Pancreas (tissue), 10 donors: ENCODE data around the gene PAK6. TPM values are rescaled to one million over a fixed set of nuclear protein-coding genes. Genes with fewer than 3 reads are reported as not detected.

Experiments
- ATAC-seq, 4 donors: fragments of 200-7000 bp; cut with Tn5 transposase; one replicate each; pipeline versions ENCODE4 v1.8.0 to v1.9.1; 2020; ENCODE audit warnings: mild to moderate bottlenecking in 4 of 4, moderate library complexity in 4 of 4
- DNase-seq, 6 donors: peaks; one replicate each; pipeline ENCODE4 v3.0.0-alpha.2; 2020
- FAIRE-seq: peaks from 2 replicates; lab custom pipeline; 2012; peaks lifted over from hg19 to GRCh38; lab: Jason Lieb, UNC
- H3K27ac ChIP-seq, 4 donors: fragments of 200-600 bp; sonication (generic); 1 replicate in 3 of 4; 2 replicates in 1 of 4; pipeline versions ENCODE4 v1.5.0 to v1.8.0; 2020
- H3K27me3 ChIP-seq, 4 donors: fragments of 200-600 bp; one replicate each; pipeline ENCODE4 v1.8.0; 2021
- H3K36me3 ChIP-seq, 3 donors: fragments of 200-600 bp; sonication (generic) in 1 of 3; one replicate each; pipeline versions ENCODE4 v1.5.0 to v1.8.0; 2020 to 2021
- H3K4me1 ChIP-seq, 3 donors: fragments of 200-600 bp; one replicate each; pipeline ENCODE4 v1.8.0; 2021
- H3K4me3 ChIP-seq, 4 donors: fragments of 200-600 bp; sonication (generic) in 2 of 4; one replicate each; pipeline versions ENCODE4 v1.5.0 to v1.8.0; 2020 to 2021
- H3K9me3 ChIP-seq, 4 donors: fragments of 200-600 bp; one replicate each; pipeline ENCODE4 v1.8.0; 2021
- WGBS, 2 donors: extraction: QIAGEN DNeasy Blood & Tissue Kit; methylation state at CpG; one replicate each; pipeline ENCODE4 v1.1.7; 2013; 5-methylcytosine and 5-hydroxymethylcytosine counted together
- intact Hi-C, 3 donors: fragments of 100-400 bp; cut with DNase I; formaldehyde crosslinking; loops; one replicate each; pipeline versions ENCODE4 v1.11.1 to v1.14.2; 2022
- polyA plus RNA-seq, 2 donors: library from polyadenylated mRNA; stranded (reverse); fragments of 200-250 nt; gene quantifications; one replicate each; pipeline ENCODE4 v1.2.3, GENCODE V29; 2013
- total RNA-seq, 6 donors: library from RNA; stranded (reverse); fragmentation: NEBNext Ultra II Directional in 4 of 6; extraction: Animal tissue kit (Norgen Biotek cat#: 25700) in 4 of 6; gene quantifications; one replicate each; pipeline versions ENCODE4 v1.2.1 to v1.2.4, GENCODE V29; 2021 to 2023
- TF ChIP-seq, protein P1 (sequence below), 4 donors: fragments of 200-600 bp; sonication (generic) in 3 of 4; IDR thresholded peaks; one replicate each; pipeline versions ENCODE4 v1.5.0 to v1.8.0; 2021; ENCODE audit warnings: antibody characterized with exemption in 4 of 4
- donor health status: healthy with polysubstance abuse.
- donor health status: DM: no; HTN: no; CAD: no; lungs with moderate emphysema.
- donor health status: DM: no; HTN: no; CAD: no.
- donor health status: control.
- donor health status: control.
- donor health status: Bipolar disorder and iron deficiency.
- donor health status: DM: yes; HTN: yes; CAD: no.
- donor health status: DM: no; HTN: no; CAD: no.
- donor health status: DM: no; HTN: no; CAD: no.
- donor health status: DM: yes; HTN: yes; CAD: no.

The PAK6 gene
- total and polyA plus RNA-seq, 8 donors = 3.2 to 6.4 (median 4.6) TPM

DNA sequence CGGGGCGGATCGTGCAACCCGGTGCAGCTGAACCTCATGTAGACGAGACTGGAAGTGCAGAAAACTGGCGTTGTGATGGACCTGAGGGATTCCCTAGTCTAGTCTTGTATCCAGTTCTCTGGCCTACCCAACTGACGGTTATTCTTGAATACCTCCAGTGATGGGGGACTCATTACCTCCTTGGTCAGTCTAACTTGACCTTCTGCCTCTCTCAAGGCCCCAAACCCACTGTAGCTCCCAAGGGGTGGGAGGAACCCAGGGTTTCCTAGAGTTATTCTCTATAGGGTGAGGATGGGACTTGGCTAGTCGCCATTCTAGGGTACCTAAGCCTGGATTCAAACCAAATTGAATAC, 11.4 kb downstream of the PAK6 start:
- TF ChIP-seq, protein P1, sequence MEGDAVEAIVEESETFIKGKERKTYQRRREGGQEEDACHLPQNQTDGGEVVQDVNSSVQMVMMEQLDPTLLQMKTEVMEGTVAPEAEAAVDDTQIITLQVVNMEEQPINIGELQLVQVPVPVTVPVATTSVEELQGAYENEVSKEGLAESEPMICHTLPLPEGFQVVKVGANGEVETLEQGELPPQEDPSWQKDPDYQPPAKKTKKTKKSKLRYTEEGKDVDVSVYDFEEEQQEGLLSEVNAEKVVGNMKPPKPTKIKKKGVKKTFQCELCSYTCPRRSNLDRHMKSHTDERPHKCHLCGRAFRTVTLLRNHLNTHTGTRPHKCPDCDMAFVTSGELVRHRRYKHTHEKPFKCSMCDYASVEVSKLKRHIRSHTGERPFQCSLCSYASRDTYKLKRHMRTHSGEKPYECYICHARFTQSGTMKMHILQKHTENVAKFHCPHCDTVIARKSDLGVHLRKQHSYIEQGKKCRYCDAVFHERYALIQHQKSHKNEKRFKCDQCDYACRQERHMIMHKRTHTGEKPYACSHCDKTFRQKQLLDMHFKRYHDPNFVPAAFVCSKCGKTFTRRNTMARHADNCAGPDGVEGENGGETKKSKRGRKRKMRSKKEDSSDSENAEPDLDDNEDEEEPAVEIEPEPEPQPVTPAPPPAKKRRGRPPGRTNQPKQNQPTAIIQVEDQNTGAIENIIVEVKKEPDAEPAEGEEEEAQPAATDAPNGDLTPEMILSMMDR (IDR thresholded peaks at IDR 0.05) = no peak
- no peak for DNase-seq
- H3K27ac ChIP-seq = no peak overlapping the region

DNA sequence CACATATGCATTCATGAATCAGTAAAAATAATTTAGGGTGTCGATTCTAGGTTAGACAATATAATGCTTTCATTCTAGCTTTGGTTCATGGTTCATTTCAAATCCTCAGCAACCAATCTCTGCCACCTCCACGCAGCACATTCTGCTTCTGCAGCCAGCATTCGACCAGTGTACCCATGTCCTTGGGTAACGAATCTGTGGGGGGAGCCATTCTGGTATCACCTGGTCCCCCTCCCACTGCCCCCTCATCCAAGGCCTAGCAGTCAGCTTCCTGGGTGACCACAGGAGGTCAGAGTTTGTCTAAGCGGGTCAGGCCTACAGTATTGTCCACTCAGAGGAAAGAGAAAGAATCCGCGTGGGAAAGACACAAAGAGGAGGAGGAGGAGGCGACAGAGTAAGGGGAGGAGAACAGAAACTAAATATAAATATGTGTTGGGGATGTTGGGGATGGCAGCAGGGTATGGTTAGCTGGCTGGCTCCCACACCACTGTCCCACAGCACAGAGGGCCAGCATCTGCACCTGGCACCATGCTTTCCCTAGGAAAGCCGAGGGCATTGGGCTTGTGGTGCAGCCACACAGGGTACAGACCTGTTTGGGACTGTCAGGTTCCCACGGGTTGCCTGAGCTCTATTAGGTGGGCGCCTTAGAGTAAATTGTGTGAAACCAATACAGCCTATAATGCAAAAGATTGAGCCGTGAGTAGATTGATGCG, 12.1 kb downstream of the PAK6 start:
- Histone ChIP-seq H3K27ac (no peak overlapping the region), H3K4me3 (no peak overlapping the region), H3K27me3 (no peaks in the 10 kb centered on the region), H3K36me3 (no peaks in the 10 kb centered on the region), H3K9me3 (no peaks in the 10 kb centered on the region), H3K4me1 (peaks cover 0 to 10% (median 0%) of the 10 kb centered on the region in 3 donors)
- TF ChIP-seq, protein P1 (IDR thresholded peaks at IDR 0.05) = no peak
- 83 to 89% methylated on average over 13 of the region's 13 CpGs for WGBS, 2 donors
- intact Hi-C loops = no loop called here
- DNase-seq (peak in 1 of 6 donors; percentile 18), FAIRE-seq (no peak), ATAC-seq (no peak)

More for the DNA sequence above, 11.4 kb downstream of the PAK6 start:
- ATAC-seq = no peak
- intact Hi-C loops = no loop called here
- 90 to 91% methylated on average over 8 of the region's 8 CpGs for WGBS, 2 donors
- no peak overlapping the region for H3K4me3 ChIP-seq
- FAIRE-seq = no peak
- H3K36me3 ChIP-seq = no peaks in the 10 kb centered on the region
- H3K27me3 ChIP-seq = no peaks in the 10 kb centered on the region
- H3K9me3 ChIP-seq = no peaks in the 10 kb centered on the region
- peaks cover 0 to 10% (median 0%) of the 10 kb centered on the region in 3 donors for H3K4me1 ChIP-seq

DNA sequence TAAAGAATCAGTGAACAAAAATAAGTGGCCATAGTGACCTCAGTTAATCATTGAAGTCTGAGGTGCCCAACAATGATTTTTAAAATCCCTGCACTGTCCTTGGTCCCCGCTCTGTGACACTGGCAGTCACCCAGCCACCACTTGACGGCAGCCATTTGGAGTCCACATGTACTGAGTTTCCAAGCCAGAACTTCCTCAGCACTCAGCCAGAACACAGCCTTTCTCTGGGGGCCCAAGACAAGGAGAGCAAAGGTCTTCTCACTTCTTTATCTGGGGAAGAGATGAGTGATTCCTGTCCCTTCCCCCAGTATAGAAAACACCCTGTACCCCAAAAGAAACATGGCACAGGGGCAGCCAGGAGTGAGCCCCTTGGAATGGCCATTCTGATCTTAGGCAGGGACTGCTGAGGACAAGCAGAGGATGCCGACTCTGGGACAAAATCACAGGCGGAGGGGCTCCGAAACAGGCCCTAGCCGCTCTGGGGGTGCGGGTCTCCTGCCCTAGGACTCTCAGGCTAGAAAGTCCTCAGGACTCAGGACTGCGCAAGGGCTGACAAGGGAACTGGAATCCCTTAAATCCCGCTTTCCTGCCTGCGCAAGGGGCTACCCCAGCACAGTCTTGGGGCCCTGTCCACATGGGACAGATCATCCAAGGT, 12.8 kb downstream of the PAK6 start:
- H3K4me1 ChIP-seq = peaks cover 0 to 10% (median 0%) of the 10 kb centered on the region in 3 donors
- no peak for ATAC-seq
- TF ChIP-seq, protein P1 (IDR thresholded peaks at IDR 0.05) = no peak
- no peaks in the 10 kb centered on the region for H3K36me3 ChIP-seq
- peak overlapping the region in 1 of 4 donors; percentile 31 for H3K27ac ChIP-seq
- DNase-seq = peak in 1 of 6 donors; percentile 12
- 86 to 88% methylated on average over 9 to 10 of the region's 10 CpGs for WGBS, 2 donors
- intact Hi-C loops = no loop called here
- FAIRE-seq = no peak
- H3K27me3 ChIP-seq = no peaks in the 10 kb centered on the region
- peak overlapping the region in 2 of 4 donors; percentile 50 to 86 for H3K4me3 ChIP-seq
- H3K9me3 ChIP-seq = no peaks in the 10 kb centered on the region

DNA sequence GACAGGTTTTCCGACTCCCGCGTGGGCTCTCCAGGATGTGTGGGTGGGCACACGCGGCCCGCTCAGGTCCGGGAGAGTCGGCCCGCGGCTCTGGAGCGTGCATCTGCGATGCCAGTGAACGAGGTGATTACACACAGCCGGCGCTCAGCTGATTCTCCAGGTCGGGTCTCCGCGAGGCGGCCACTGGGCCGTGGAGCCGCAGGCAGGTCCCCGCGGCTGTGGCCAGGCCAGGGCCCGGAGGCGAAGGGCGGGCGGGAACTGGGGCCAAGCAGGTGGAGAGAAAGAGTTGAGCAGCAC, 13.2 kb downstream of the PAK6 start:
- Histone ChIP-seq H3K36me3 (no peaks in the 10 kb centered on the region), H3K27ac (peak overlapping the region in 3 of 4 donors; percentile 31 to 58 (median 44)), H3K4me3 (peak overlapping the region; percentile 44 to 86 (median 62)), H3K4me1 (peaks cover 0 to 10% (median 0%) of the 10 kb centered on the region in 3 donors), H3K27me3 (no peaks in the 10 kb centered on the region), H3K9me3 (no peaks in the 10 kb centered on the region)
- peak; percentile 30 to 60 (median 46) for ATAC-seq
- 25 to 26% methylated on average over 25 to 27 of the region's 27 CpGs for WGBS, 2 donors
- DNase-seq = peak in 1 of 6 donors; percentile 84
- intact Hi-C loops = no loop called here
- no peak for FAIRE-seq
- TF ChIP-seq, protein P1 (IDR thresholded peaks at IDR 0.05) = no peak
